Measurements from ENCODE around the gene HOXA5.

The HOXA5 gene

GRCh38 chr7:27104341-27105058, 39.0 kb downstream of the HOXA5 start:
- no peak for DNase-seq

DNA sequence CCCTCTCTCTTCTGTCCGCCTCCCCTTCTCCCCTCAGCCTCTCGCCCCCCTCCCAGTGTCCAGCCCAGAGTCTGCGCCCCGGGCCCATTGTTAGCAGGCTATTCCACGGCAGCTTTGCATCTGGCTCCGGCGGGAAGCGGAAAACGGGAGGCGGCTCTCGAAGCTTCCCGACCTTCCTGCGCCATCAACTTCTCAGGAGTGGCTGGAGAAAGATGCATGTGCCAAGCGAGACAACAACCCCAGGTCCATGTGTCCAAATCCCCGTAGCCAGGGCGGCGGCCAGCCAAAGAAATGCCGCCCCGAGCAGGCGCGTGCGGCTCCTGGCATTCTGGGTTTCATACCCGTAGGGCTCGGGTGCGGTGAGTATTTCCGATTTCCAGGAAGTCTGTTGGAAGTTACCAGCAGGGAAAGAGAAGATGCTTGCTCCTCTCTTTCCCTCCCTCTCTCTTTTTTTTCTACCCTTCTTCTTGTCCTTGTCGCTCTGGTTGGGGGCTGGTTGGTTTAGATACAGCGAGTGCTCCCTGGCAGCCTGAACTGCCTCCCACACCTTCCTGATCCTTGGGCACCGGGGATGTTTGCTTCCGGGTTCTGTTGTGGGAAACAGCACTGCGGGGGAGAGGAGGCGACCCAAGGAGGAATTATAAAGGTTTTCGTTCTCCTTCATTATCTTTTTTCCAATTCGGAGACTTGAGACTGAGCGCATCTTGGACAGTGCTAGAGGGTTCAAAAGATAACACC, 39.8 kb downstream of the HOXA5 start:
- no peak for DNase-seq

DNA sequence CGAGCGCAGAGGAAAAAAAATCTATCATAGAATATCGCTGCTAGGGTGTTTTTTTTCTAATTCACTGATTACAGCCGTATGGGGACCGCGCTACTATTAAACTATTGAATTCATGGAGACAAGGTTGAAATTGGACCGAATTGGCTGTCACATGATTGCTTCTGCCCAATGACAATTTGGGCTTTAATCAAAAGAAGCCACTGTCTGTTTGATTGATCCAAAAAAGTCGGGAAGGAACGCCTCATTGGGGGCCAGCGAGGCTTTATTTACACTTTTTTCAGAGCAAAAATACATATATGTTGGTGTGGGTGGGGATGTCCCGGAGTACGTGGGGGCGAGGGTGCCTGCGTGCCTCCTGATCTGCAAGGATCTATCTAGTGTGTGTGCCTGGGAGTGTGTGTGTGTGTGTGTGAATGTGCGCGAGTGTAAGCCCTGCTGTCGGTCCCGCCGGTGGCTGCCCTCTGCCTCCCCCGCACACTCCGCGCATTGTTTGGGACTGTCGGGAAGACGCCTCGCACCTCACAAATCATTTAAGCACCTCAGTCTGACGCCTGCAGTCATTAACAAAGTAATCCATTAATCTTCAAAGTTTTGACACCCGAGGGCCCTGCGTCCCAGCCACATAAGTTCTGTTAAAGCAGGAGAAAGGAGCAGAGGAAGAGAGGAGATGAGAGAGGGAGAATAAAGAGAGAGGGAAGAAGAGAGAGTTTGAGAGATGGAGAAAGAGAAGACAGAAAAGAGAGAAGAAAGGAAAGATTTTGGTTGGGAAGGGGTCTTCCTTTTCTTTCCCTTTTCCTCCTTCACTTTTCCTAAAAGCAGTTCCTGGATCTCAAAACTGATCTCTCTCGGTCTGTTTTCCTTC, 40.7 kb downstream of the HOXA5 start, which contains the start of gene HOXA2:
HOXA2 (minus strand) TSS at position 103 of the 862 bp plus-strand sequence. CDS start 183 bp downstream, outside the sequence.
- DNase-seq, result no peak

GRCh38 chr7:27101957-27102580, 41.4 kb downstream of the HOXA5 start:
- no peak for DNase-seq

DNA sequence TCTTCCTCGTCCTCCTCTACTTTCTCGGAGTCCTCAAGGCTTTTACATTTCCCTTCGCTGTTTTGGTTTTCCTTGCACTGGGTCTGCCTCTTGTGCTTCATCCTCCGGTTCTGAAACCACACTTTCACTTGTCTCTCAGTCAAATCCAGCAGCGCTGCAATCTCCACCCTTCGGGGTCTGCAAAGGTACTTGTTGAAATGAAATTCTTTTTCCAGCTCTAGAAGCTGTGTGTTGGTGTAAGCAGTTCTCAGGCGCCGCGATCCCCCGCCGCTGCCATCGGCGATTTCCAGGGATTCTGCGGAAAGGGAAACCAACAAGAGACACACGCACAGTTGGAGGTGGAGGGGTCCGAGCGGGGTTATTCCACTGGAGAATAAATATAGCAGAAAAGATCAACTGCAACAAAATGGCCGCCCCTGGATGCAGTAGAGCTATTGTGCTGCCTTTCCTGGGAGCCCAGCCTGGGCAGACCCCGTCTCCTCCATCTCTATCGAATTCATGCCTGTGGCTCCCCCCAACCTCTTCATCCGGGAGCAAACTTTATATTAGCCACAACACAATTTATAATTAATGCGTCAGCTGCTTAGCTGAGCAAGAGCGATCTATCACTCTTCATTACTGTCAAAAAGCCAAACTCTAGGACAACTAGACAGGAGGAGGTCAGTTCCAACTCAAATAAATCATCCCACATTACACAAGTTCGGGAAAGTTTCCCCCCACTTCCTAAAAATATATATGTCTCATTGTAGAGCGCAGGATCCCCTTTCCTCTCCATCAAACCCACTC, 42.1 kb downstream of the HOXA5 start:
- no peak for DNase-seq

- no peak for DNase-seq
These were observed 42.7 kb downstream of the HOXA5 start for GRCh38 chr7:27100694-27101170.

GRCh38 chr7:27099453-27100370, 43.8 kb downstream of the HOXA5 start:
- no peak for DNase-seq

- no peak for DNase-seq
These were observed 44.7 kb downstream of the HOXA5 start for GRCh38 chr7:27098578-27099451.

DNA sequence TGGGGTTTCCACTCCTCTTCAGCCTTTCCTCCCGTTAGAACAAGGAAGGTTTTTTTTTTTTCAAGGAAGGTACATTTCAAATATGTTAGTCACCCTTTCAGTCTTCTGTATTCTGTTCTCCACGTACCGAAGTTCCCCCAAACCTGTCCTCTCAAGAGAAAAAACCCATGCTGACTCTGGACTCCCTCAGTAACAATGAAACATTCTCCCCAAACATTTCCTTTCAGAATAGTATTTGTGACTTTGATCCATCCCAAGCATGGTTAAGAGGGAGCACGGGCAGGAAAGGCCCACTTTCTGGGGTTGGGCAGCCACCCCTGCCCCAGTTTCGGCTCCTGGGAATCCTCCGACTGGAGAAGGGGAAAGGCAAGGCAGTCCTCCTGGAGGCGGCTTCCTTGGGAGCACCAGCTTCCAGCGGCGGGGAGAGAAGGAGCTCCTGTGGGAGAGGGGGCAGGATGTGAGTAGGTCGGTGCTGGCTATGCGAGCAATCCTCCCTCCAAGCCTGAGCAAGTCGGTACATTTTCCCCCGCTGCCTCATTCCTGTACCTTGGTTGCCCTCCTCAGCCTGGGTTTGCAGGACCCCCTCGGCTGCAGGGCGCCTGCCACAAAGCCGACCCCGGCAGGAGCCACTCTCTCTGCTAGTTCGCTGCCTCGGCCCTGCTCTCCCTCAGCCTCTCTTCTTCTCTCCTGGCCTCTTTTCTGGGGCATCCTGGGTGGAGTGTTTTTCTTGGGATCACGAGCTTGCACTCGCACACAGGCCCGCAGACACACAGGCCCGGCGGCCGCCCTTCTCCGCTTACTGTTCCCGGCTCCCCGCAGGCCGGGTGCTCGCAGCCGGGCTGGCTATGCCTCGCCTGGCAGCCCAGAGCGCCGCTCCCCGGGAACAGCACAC, 45.5 kb downstream of the HOXA5 start:
- no peak for DNase-seq

- DNase-seq, result no peak
These were observed 46.5 kb downstream of the HOXA5 start for GRCh38 chr7:27096768-27097514.

DNA sequence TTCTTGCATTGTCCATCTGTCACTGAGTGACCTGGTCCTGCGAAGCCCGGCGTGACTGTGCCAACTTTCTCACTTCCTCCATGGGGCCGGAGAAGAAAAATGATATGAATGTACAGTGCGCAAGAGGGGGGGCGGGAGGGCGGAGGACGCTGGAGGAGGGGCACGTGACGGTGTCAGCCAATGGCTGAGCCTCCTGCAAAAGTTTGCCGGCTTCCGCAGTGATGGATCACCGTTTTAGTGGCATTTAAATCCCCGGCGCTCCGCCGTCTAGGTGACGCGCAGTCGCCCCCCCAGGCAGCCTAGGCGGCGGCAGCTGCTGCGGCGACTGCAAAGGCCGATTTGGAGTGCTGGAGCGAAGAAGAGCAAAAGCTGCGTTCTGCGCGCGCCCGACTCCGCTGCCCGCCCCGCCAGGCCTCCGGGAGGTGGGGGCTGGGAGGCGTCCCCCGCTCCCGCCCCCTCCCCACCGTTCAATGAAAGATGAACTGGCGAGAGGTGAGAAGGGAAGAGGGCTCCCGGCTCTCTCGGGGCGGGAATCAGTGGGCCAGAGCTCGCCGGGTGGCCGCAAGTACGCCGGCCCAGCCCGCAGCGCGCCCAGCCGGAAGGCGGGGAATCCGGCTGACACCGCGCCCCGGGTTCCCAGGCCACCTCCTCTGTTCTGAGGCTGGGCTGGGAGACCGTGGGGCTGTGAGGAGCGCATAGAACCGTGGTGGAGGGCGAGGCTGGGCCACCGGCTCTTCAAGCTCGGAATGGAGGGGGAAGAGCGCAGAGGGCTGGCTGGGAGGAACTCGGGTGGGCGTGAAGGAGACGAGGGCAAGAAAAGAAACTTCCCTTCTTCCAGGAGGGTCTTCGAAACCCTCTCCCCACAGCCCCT, 47.3 kb downstream of the HOXA5 start, which contains the start of gene HOXA1:
HOXA1 (minus strand) TSS at position 104 of the 871 bp plus-strand sequence; CDS start at position 16, 88 bp downstream.
- DNase-seq, result peak; percentile 79

GRCh38 chr7:27095050-27095896, 48.2 kb downstream of the HOXA5 start:
- DNase-seq, result no peak

DNA sequence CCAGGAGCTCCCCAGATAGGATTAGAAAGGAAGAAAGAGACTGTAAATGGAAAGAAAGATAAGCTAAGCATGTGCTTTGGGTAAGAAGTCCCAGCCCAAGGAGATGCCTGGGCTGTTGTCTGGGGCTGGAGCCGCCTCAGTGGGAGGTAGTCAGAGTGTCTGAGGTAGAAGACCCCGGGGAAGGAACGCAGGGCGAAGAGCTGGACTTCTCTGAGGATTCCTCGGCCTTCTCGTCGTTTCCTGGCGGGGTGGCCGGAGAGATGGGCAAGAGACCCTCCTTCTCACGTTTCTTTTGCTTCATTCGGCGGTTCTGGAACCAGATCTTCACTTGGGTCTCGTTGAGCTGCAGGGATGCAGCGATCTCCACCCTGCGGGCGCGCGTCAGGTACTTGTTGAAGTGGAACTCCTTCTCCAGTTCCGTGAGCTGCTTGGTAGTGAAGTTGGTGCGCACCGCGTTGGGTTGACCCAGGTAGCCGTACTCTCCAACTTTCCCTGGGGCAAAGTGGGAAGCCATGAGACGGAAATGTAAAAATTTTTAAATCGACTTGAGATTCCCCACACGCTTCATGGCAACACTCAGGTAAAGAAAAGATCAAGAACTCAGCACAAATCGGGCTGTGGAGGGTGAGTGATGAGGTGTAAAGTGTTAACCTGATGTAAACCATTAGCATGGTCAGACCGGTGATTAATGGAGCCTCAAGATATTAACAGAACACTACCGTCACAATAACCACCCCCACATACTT, 49.0 kb downstream of the HOXA5 start:
- DNase-seq, result no peak

GRCh38 chr7:27093184-27093895, 50.1 kb downstream of the HOXA5 start:
- no peak for DNase-seq

- DNase-seq, result no peak
These were observed 50.7 kb downstream of the HOXA5 start for GRCh38 chr7:27092819-27093110.
